GM18508 (cell line): Measurements from ENCODE around the gene FREM1.

ENCODE experiments used
- ATAC-seq: cut with Tn5 transposase; IDR thresholded peaks from one replicate; pipeline ENCODE4 v1.9.1; 2021; ENCODE audit warnings: moderate number of reproducible peaks; ENCODE audit not compliant: insufficient read depth, unreplicated experiment

FREM1 gene

DNA sequence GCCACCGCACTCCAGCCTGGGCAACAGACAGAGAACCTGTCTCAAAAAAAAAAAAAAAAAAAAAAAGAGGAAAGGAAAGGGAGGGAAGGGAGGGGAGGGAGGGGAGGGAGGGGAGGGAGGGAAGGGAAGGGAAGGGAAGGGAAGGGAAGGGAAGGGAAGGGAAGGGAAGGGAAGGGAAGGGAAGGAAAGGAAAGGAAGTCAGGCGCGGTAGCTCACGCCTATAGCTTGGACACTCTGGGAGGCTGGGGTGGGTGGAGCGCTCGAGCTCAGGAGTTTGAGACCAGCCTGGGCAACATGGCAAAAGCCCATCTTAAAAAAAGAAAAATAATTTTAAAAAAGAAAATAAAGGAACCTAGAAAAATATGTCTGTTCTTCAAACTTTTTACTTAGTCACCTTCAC, 131.7 kb downstream of the FREM1 start:
- no peak for ATAC-seq

DNA sequence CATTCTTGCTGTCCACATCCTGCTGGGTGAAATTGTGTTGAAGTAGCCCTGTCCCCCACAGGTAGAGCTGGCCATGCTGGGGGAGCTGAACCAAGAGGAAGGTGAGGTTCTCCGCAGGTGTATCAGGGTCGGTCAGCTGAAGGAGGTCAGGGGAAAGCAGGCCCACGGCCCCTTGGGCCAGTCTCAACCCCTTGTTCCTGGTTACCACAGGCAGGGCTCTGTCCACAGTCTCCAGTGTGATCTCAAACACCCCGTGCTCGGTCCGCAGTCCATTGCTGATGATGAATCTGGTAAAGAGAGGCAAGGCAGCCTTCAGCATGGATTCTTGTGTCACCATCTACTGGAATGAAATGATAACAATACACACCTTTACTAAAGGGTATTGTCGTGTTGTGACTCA, 134.3 kb downstream of the FREM1 start:
- ATAC-seq: no peak

- ATAC-seq: no peak
These were observed 139.6 kb downstream of the FREM1 start for GRCh38 chr9:14770592-14770991.

GRCh38 chr9:14769230-14769571, 141.0 kb downstream of the FREM1 start:
- ATAC-seq: no peak

GRCh38 chr9:14768405-14769229, 141.6 kb downstream of the FREM1 start:
- ATAC-seq: no peak

DNA sequence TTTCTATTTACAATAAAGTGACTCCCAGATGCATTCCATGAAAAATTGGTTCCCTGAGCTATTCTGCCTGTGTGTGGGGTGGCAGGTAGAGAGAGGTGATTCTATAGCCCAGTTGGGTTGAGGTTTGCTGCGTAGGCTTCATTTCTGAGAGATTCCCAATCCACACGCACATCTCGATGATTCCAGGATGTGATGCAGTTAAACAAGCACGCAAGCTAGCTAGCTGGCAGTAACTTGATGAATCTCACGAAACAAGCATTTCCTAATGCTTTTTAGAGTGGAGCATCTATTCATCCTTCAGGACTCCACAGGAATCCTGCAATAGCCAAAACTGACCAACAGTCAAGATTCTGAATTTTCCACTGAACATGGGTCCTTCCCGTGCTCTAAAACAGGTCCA, 143.9 kb downstream of the FREM1 start:
- ATAC-seq: no peak

- ATAC-seq: no peak
These were observed 148.6 kb downstream of the FREM1 start for GRCh38 chr9:14761584-14761983.

DNA sequence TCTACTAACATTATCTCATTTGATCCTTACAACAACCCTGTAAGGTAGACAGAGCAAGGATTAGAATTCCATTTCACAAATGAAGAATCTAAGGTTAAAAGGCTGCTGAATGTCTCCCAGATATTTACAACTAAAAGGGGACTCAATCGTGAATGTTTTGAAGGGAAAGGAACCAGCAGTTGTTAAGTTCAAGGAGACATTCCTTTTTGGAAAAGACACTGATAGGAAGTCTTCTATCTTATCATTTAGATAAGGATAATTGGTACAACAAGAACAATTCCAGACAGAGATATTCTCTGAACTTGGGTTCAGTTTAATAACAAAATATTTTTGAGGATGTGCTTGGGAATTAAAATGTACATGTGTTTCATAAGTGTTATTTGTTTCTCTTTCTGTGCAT, 150.2 kb downstream of the FREM1 start:
- ATAC-seq: no peak

DNA sequence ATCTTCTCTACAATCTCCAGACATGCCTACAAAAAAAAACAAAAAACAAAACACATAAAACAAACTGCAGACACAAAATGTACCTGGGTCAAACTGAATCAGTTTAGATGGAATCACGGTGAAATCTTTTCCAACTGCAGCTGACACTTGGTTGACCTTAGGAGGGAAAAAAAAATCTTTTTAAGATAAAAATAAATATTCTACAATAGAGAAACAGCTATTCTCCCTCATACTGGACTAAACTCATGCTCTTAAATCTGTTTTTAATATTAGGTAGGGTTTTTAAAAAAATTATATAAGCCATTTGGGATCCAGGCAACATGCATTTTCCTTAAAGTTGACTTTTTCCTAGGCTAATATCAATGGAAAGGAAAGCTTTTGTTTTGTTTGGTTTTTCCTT, 153.9 kb downstream of the FREM1 start:
- no peak for ATAC-seq

DNA sequence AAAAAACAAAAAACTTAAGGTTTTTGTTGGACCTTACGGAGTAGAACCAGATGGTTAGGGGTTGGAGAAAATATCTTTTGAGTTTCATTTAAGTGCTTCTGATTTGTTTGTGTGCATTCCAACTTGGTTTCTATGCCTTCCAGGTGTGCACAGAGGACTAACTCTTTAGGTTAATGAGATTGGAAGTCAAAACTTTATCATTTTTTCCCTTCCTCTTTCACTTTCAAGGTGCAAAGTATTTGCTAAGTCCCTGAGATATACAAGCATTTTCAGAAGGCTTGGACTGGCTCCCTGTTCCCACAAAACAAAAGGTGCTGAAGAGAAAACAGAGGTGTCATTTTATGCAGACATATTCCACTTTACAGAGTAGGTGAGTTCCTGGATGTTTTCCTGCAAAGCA, 157.4 kb downstream of the FREM1 start:
- no peak for ATAC-seq

- ATAC-seq: no peak
These were observed 158.0 kb downstream of the FREM1 start for GRCh38 chr9:14752271-14752670.

- no peak for ATAC-seq
These were observed 159.4 kb downstream of the FREM1 start for GRCh38 chr9:14750821-14751220.

GRCh38 chr9:14749741-14750211, 160.5 kb downstream of the FREM1 start:
- no peak for ATAC-seq

- ATAC-seq: no peak
These were observed 161.9 kb downstream of the FREM1 start for GRCh38 chr9:14748373-14748772.

DNA sequence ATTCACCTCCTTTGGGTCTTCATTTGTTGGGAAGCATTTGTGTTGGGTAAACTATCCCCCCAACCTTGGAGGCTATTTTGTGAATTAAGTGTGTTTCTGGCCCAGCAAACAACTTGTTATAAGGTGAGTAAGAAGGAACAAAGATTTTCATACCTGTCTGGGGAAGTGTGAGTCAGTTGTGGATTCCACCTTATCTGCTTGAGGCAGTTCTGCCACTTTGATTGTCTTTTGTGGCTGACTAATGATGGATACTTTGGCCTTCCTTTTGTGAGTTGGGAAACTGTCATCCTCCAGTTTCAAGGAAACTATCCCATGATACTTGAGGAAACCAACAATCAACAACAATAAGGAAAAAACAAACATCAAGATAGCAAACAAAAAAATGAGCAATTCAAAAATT, 163.1 kb downstream of the FREM1 start:
- ATAC-seq: no peak

- ATAC-seq: no peak
These were observed 163.6 kb downstream of the FREM1 start for GRCh38 chr9:14746626-14747025.

DNA sequence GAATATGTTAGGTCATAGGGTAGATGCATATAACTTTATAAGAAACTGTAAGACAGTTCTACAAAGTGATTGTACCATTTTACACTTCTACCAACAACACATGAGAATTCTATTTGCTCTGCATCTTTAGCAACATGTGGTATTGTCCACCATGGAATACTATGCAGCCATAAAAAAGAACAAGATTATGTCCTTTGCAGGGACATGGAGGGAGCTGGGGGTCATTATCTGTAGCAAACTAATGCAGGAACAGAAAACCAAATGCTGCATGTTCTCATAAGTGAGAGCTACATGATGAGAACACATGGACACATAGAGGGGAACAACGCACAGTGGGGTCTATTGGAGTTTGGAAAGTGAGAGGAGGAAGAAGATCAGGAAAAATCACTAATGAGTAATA, 165.5 kb downstream of the FREM1 start:
- ATAC-seq: no peak

DNA sequence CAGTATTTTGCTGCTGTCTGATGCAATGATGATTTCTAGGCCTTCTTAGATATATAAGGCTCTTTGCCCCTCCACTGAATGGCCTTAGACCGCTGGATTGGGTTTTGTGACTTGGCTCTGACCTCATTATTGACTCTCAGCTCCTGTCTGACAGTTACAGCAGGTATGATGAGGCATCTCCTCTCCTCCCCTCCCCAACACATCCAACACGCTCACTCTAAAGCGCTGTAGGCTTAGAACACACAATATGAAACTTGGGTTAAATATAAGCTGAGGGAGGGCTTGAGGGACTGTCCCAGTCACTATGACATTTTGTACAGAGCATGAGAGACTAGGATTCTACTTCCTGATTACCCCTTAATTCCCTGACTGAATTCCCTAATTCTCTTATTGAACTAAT, 168.9 kb downstream of the FREM1 start:
- ATAC-seq: peak; percentile 98

DNA sequence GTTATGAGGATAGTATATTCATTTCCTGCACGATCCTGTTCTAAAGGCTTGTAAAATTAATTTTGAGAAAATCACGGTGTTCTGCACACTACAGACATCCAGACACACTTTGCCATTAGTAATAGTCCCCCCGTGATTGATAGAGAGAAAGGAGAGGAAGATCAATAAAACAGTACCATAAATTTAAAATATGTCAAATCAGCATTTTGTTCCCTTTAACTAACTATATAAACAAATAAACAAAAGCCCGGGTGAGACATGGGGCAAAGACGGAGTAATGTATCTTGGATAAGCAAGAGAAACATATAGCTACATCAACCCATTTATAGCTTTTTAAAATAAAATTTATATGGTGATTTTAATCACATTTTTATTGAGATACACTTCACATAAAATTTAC, 177.1 kb downstream of the FREM1 start:
- ATAC-seq: no peak

GRCh38 chr9:14731294-14731981, 178.8 kb downstream of the FREM1 start:
- ATAC-seq: no peak

GRCh38 chr9:14730461-14730898, 179.7 kb downstream of the FREM1 start:
- ATAC-seq: no peak

DNA sequence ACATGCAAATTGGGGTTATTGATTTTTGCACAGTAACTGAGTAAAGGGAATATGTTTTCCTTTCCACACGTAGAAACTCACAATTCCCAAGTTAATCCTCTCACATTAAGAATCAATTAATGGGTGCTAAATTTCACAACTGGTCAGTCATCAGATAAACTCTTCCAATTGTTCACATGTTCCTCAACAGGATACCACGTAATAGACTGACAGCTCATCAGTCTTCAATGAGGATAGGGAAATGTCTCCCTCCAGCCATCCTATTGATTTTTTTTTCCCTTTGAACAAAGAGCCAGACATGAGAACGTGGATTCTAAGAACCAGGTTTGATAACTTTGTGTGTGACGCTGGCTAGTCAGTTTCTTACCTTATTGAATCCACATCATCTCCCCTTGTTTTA, 186.9 kb downstream of the FREM1 start:
- no peak for ATAC-seq
